Immature natural killer cell (primary cell): ENCODE results near the gene IGF1R. TPM values are rescaled to one million over a fixed set of nuclear protein-coding genes. Genes with fewer than 3 reads are reported as not detected.

ENCODE experiments used
- DNase-seq, 3 donors: peaks; one replicate each; pipeline ENCODE4 v3.0.0; 2022; ENCODE audit warnings: mixed read lengths in 1 of 3
- H3K27ac Mint-ChIP-seq, 6 donors: one replicate each; pipeline ENCODE4 v1.8.0; 2020; ENCODE audit warnings: mixed read lengths in 6 of 6, mild to moderate bottlenecking in 5 of 6, inconsistent platforms in 4 of 6, moderate library complexity in 3 of 6
- H3K27me3 Mint-ChIP-seq, 3 donors: one replicate each; pipeline ENCODE4 v1.8.0; 2020 to 2021; ENCODE audit warnings: low read depth in 3 of 3, mild to moderate bottlenecking in 3 of 3, mixed read lengths in 3 of 3, moderate library complexity in 3 of 3, inconsistent platforms in 1 of 3
- H3K36me3 Mint-ChIP-seq, 3 donors: one replicate each; pipeline ENCODE4 v1.8.0; 2020; ENCODE audit warnings: mixed read lengths in 3 of 3, inconsistent platforms in 2 of 3, mild to moderate bottlenecking in 2 of 3
- H3K4me1 Mint-ChIP-seq, 2 donors: one replicate each; pipeline ENCODE4 v1.8.0; 2020; ENCODE audit warnings: inconsistent platforms in 2 of 2, mild to moderate bottlenecking in 2 of 2, mixed read lengths in 2 of 2, moderate library complexity in 1 of 2
- H3K4me3 Mint-ChIP-seq, 5 donors: one replicate each; pipeline ENCODE4 v1.8.0; 2020; ENCODE audit warnings: mild to moderate bottlenecking in 5 of 5, mixed read lengths in 5 of 5, inconsistent platforms in 3 of 5, moderate library complexity in 3 of 5
- H3K9me3 Mint-ChIP-seq, 6 donors: one replicate each; pipeline ENCODE4 v1.8.0; 2020; ENCODE audit warnings: mild to moderate bottlenecking in 6 of 6, mixed read lengths in 6 of 6, inconsistent platforms in 4 of 6, moderate library complexity in 3 of 6
- polyA plus RNA-seq, 3 donors: library from polyadenylated mRNA; unstranded; fragments of 300-500 nt; fragmentation: Illumina TruSeq; gene quantifications; one replicate each; pipeline ENCODE4 v1.2.3, GENCODE V29; 2021

IGF1R gene
- polyA plus RNA-seq, 3 donors from 2014 or later: 1.4 to 4.7 (median 1.4) TPM

- Mint-ChIP-seq H3K27me3 (peaks cover 0 to 3% (median 0%) of the 10 kb centered on the region in 3 donors), H3K27ac (peak overlapping the region in 1 of 6 donors; percentile 12), H3K4me3 (no peak overlapping the region), H3K4me1 (peaks cover 12 to 21% of the 10 kb centered on the region in 2 donors), H3K9me3 (no peaks in the 10 kb centered on the region), H3K36me3 (no peaks in the 10 kb centered on the region)
- no peak for DNase-seq
Observed at GRCh38 chr15:98794748-98795147, 146.4 kb downstream of the IGF1R start.

DNA sequence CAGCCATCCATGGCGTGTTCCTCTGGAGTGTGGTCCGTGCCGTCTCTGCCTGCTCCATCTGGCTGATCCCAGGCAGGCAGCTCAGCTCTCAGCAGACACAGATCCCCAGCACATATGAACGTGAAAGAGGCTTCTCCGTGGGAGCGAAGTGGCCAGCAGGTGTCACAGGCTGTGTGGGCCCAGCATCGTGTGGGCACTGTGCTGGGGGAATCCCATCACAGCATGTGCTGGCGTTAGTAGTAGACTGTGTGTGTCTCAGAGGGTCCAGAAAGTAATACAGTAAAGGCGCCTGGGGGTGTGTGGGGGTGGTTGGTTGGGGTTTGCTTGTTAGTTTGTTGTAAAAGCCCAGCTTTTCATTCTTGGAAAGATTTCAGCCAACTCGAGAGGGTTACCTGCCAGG is 147.6 kb downstream of the IGF1R start:
- Mint-ChIP-seq H3K36me3 (no peaks in the 10 kb centered on the region), H3K27me3 (peaks cover 0 to 2% (median 0%) of the 10 kb centered on the region in 3 donors), H3K27ac (no peak overlapping the region), H3K4me3 (no peak overlapping the region), H3K9me3 (no peaks in the 10 kb centered on the region), H3K4me1 (peaks cover 17 to 26% of the 10 kb centered on the region in 2 donors)
- no peak for DNase-seq

DNA sequence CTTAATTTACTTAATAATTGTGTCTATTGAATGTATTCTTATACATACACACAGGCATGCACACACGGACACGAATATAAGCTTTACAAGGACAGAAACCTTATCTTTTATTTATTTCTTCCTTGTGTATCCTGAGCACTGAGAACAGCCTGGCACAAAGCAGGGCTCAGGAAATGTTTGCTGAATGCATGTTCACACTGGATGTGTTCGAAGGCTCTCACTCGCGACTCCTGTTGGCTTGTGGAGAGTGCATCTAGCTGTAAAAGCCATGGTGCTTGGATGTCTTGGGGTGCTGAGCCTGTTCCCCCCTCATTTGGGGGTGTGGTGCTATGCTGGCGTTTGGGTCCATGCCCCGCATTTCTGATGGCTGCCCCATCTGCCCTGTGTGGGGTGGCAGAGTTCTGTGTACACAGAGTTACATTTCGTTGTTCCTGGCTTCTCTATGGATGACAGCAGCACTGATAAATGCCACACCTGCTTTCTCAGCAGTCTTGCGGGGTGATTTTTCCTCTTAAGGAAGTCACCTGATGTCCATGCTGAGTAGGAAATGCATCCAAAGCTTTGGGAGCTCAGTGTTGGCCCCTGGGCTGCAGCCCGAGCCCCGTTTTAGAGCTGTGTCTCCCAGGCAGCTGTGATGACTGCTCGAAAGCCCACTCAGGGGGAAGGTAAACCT is 148.5 kb downstream of the IGF1R start:
- Mint-ChIP-seq H3K36me3 (no peaks in the 10 kb centered on the region), H3K9me3 (no peaks in the 10 kb centered on the region), H3K4me3 (no peak overlapping the region), H3K27ac (no peak overlapping the region), H3K4me1 (peaks cover 26 to 28% of the 10 kb centered on the region in 2 donors), H3K27me3 (peaks cover 0 to 2% (median 0%) of the 10 kb centered on the region in 3 donors)
- DNase-seq: no peak

- Mint-ChIP-seq H3K4me3 (no peak overlapping the region), H3K4me1 (peaks cover 30 to 34% of the 10 kb centered on the region in 2 donors), H3K36me3 (no peaks in the 10 kb centered on the region), H3K27me3 (peaks cover 0 to 2% (median 0%) of the 10 kb centered on the region in 3 donors), H3K27ac (no peak overlapping the region), H3K9me3 (no peaks in the 10 kb centered on the region)
- no peak for DNase-seq
Observed at GRCh38 chr15:98798375-98798893, 150.1 kb downstream of the IGF1R start.

DNA sequence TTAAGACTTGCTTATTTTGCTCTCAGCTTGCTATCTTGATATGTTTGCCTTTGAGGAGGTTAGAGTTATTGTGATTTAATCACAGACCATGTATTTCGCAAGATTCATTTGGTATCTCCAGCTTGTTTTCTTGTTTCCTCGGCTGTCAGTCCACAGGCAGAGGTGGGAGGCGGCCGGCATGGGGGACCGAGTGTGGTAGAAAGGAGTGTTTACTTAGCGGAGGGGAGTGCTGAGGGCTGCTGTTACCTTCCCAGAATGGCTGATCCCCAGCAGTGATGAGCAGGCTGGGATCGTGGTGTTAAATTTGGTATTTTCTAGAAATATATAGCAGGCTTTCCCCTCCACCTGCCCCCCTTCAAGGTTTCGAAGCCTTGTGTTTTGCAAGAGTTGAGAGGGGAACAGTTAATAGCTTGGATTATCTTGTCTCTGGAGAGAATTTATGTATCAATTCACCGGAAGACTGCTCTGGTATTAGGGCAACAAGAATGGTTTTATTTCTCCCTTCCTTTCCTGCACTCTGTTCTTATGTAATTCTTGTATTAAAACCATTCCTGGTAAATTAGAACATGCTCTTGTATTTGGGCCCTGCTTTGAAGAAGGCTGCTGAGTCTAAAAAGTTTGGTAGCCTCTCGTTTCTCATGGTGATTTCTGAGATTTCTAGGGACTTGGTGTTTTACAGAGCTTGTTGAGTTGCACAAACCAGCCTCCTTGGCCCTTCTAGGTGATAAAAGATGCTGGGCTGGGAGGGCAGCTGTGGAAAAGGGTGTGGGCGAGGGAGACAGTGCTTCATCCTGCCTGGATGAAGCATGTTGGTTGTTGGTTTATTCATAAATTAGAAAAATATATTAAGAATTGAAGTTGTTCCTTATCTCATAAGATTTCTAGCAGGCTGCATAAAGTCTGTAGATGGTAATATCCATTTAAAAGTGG is 151.4 kb downstream of the IGF1R start:
- Mint-ChIP-seq H3K27ac (peak overlapping the region in 2 of 6 donors; percentile 5 to 72), H3K4me3 (no peak overlapping the region)

DNA sequence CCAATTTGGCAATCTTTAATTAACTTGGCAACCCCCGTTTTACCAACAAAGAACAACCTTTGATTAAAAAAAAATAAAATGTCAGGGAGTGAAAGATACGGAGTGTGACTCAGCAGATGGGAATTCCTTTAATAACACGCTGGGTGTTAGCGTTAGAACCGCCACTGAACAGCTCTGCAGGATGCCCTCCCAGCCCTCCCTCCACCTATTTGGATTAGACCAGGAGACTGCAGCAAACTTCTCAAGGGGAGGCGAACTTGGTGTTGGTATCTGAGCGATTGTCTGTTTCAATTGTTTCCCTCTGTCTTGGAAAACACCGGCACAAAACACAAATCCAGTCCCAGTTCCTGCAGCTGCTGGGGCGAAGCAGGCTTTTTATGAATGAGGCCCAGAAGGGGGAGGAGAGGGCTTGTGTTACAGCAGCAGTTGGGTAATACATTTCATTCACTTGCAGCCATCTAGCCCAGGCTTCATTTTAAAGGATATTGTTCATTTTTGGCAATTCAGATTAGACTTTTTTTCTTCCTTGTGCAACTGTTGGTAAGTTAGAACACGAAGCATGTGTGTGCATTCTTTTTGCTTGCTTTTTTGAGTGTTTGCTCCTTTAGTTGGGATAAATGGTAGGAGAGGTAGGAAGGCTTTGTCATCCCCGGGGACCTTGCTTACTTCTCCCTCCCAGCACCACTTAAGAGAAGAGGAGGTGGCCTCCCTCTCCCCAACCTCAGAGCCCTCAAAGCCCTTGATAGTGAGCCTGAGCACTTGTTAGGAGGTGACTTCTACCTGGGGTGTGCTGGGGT is 152.3 kb downstream of the IGF1R start:
- Mint-ChIP-seq H3K9me3 (no peaks in the 10 kb centered on the region), H3K27me3 (peaks cover 0 to 2% (median 0%) of the 10 kb centered on the region in 3 donors), H3K36me3 (no peaks in the 10 kb centered on the region), H3K4me1 (peaks cover 34 to 39% of the 10 kb centered on the region in 2 donors), H3K4me3 (peak overlapping the region in 2 of 5 donors; percentile 21 to 33), H3K27ac (peak overlapping the region in 2 of 6 donors; percentile 3 to 68)
- no peak for DNase-seq

More for the DNA sequence above, 151.4 kb downstream of the IGF1R start:
- no peak for DNase-seq
- peaks cover 0 to 2% (median 0%) of the 10 kb centered on the region in 3 donors for H3K27me3 Mint-ChIP-seq
- H3K9me3 Mint-ChIP-seq: no peaks in the 10 kb centered on the region
- no peaks in the 10 kb centered on the region for H3K36me3 Mint-ChIP-seq
- peaks cover 34 to 39% of the 10 kb centered on the region in 2 donors for H3K4me1 Mint-ChIP-seq

GRCh38 chr15:98801234-98801561 is 152.9 kb downstream of the IGF1R start:
- DNase-seq: peak in 1 of 3 donors; percentile 1
- H3K4me1 Mint-ChIP-seq: peaks cover 34 to 39% of the 10 kb centered on the region in 2 donors

GRCh38 chr15:98802187-98802586 is 153.8 kb downstream of the IGF1R start:
- peaks cover 0 to 2% (median 2%) of the 10 kb centered on the region in 3 donors for H3K27me3 Mint-ChIP-seq
- H3K4me3 Mint-ChIP-seq: no peak overlapping the region
- no peaks in the 10 kb centered on the region for H3K9me3 Mint-ChIP-seq
- no peak for DNase-seq
- peaks cover 34 to 39% of the 10 kb centered on the region in 2 donors for H3K4me1 Mint-ChIP-seq
- no peaks in the 10 kb centered on the region for H3K36me3 Mint-ChIP-seq
- no peak overlapping the region for H3K27ac Mint-ChIP-seq

More at GRCh38 chr15:98801234-98801561, 152.9 kb downstream of the IGF1R start:
- Mint-ChIP-seq H3K9me3 (no peaks in the 10 kb centered on the region), H3K4me3 (peak overlapping the region in 2 of 5 donors; percentile 21 to 33), H3K27me3 (peaks cover 0 to 2% (median 2%) of the 10 kb centered on the region in 3 donors), H3K27ac (peak overlapping the region in 2 of 6 donors; percentile 3 to 30), H3K36me3 (no peaks in the 10 kb centered on the region)

- no peak overlapping the region for H3K4me3 Mint-ChIP-seq
- DNase-seq: no peak
- H3K27me3 Mint-ChIP-seq: peaks cover 0 to 2% (median 2%) of the 10 kb centered on the region in 3 donors
- peaks cover 31 to 39% of the 10 kb centered on the region in 2 donors for H3K4me1 Mint-ChIP-seq
- no peaks in the 10 kb centered on the region for H3K36me3 Mint-ChIP-seq
- H3K9me3 Mint-ChIP-seq: no peaks in the 10 kb centered on the region
- no peak overlapping the region for H3K27ac Mint-ChIP-seq
Observed at GRCh38 chr15:98803228-98804056, 155.1 kb downstream of the IGF1R start.

GRCh38 chr15:98804057-98804380 is 155.7 kb downstream of the IGF1R start:
- no peak overlapping the region for H3K27ac Mint-ChIP-seq
- H3K27me3 Mint-ChIP-seq: peaks cover 0 to 2% (median 2%) of the 10 kb centered on the region in 3 donors
- H3K4me3 Mint-ChIP-seq: no peak overlapping the region
- DNase-seq: no peak
- H3K9me3 Mint-ChIP-seq: no peaks in the 10 kb centered on the region
- no peaks in the 10 kb centered on the region for H3K36me3 Mint-ChIP-seq
- peaks cover 31 to 39% of the 10 kb centered on the region in 2 donors for H3K4me1 Mint-ChIP-seq

DNA sequence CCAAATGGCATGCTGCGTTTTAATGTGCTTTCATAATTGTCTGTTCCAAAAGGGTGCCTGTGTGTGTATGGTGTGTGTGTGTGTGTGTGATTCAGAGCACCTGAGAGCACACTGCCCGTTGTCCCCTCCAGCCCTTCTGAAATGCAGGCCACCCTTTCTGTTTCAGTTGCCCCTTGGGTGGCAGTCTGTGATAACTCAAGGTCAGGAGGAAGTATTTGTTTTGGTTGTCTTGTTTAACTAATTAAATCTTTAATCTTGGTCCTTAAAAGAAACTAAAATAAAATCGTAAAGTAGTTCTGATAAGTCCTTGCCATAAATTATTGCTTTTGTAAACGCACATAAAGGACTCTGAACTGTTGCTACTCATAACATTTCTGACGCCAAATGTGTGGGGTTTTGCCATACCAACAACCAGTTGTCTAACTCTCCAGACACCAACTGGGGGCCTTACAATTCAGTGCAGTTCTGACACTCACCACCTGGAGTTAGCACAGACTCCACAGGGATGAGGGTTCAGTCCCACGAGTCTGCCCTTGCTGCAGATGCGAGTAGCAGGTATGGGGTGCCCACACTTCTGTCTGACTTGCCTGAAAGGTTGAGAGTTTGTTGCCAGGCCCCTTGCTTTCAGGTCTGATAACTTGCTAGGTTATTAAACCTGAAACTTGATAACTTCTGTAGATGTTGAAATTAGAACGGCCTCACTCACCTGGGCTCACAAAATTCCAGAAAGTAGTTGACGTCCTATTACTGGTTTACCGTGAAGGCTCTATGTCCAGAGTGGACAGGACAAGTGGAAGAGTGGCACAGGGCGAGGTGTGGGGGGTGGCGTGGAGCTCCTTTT is 157.3 kb downstream of the IGF1R start:
- Mint-ChIP-seq H3K36me3 (no peaks in the 10 kb centered on the region), H3K27ac (no peak overlapping the region), H3K9me3 (no peaks in the 10 kb centered on the region), H3K4me1 (peaks cover 20 to 22% of the 10 kb centered on the region in 2 donors), H3K27me3 (peaks cover 0 to 2% (median 2%) of the 10 kb centered on the region in 3 donors), H3K4me3 (no peak overlapping the region)
- DNase-seq: no peak

GRCh38 chr15:98806275-98806895 is 158.0 kb downstream of the IGF1R start:
- no peaks in the 10 kb centered on the region for H3K9me3 Mint-ChIP-seq
- H3K27me3 Mint-ChIP-seq: peaks cover 0 to 2% (median 0%) of the 10 kb centered on the region in 3 donors
- H3K27ac Mint-ChIP-seq: no peak overlapping the region
- H3K4me1 Mint-ChIP-seq: peaks cover 12 to 15% of the 10 kb centered on the region in 2 donors
- no peaks in the 10 kb centered on the region for H3K36me3 Mint-ChIP-seq
- DNase-seq: no peak
- H3K4me3 Mint-ChIP-seq: no peak overlapping the region
